ENCODE results near the gene KAT7.
A peak's percentile ranks its signal among the peaks of the same experiment; 100 is the strongest.

The KAT7 gene

GRCh38 chr17:49842846-49843245 is 54.4 kb downstream of the KAT7 start:
- DNase-seq (ENCODE audit: low read depth): no peak

DNA sequence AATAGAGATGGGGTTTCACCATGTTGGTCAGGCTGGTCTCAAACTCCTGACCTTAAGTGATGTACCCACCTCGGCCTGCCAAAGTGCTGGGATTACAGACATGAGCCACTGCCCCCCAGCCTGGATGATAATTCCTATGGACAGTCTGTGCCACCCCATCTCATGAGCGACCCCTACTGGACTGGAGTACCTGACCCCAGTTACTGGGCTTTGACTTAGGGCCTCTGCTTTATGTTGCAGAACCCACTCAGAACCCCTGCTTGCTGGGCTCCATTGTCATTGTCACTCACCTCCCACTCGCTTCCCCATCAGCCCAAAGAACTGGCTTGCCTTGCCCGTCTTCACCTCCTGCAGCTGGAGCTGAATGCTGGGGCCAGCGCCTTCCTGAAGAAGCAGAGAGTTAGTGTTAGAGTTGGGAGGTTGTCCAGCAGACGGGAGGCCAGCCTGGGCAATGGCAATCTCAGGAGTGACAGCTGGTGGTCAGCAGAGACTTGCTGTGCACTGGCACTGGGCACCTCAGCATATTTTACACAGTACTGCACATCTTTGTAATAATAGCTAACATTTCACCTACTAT is 55.4 kb downstream of the KAT7 start:
- no peak for DNase-seq (ENCODE audit: low read depth)

DNA sequence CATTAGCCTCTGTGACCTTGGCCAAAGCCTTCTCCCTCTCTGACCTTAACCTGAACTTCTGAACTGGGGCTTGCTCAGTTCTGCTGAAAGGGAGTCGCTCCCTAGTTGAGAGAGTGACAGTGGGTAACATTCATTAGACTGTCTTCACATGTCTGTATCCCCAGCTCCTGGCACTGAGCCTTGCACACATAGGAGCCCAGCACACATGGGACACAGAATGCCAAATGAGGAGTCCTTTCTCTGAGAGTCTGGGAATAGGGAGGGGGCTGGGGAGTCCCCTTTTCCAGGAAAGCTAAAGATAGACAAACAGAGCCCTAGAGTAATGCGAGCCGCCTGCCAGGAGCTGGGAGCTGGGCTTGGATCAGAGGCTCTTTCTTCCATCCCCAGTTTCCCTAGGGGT is 56.8 kb downstream of the KAT7 start:
- no peak for DNase-seq (ENCODE audit: low read depth)

DNA sequence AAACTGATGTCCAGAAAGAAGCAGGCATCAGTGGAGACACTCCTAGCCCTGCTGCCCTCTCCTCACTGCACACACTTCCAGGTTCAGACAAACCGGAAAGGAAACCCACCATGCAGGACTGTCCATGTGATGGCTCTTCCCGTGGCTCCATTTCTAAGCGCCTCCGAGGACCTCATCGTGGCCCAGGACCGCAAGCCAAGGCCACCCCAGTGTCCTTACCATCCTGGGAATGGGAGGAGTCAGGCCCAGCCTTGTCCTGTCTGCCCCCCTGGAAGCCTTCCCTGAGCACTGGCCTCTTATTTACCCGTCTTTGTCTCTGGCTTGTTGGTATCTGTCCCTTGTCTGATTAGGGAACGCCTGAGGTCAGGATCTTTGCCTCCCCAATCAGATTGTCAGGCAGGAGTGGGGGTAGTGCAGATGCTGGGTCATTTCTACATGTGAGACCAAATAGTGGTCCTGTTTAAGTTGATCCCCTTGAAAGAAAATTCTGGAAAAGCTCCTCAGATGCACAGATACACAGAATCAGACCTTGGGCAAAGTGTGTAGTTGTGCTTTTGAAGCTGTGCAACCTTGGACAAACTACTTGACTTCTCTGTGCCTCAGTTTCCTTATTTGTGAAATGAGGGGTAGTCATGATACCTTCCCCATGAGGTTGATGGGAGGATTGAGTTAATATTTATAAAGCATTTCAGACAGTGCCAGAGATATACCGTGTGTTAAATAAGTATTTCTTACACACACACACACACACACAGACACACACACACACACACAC is 58.6 kb downstream of the KAT7 start:
- DNase-seq (ENCODE audit: low read depth): no peak

- DNase-seq (ENCODE audit: low read depth): no peak
These were observed 59.6 kb downstream of the KAT7 start, which contains the start of gene TAC4 for GRCh38 chr17:49848019-49848473. Gene TAC4 (minus strand): TSS chr17:49848069. CDS start chr17:49848017, 52 bp downstream.

DNA sequence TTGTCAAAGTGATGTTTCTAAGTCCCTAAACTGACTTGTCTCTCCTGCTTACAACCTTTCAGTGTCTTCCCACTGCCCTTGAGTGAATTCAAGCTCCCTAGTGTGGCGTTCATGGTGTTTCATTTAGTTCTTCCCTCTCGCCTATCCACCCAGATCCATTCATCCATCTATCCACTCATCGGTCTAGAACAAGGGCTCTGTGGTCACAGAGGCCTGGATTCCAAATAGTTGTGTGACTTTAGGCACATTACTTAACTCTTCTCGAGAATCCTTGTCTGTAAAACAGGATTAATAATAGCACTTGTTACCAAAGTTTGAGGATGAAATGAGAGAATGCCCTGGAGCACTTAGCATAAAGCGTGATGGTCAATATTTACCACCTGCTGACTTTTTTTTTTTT is 60.3 kb downstream of the KAT7 start:
- DNase-seq (ENCODE audit: low read depth): no peak

GRCh38 chr17:49850218-49850610 is 61.7 kb downstream of the KAT7 start:
- no peak for DNase-seq (ENCODE audit: low read depth)

GRCh38 chr17:49850772-49851386 is 62.4 kb downstream of the KAT7 start:
- DNase-seq (ENCODE audit: low read depth): no peak

DNA sequence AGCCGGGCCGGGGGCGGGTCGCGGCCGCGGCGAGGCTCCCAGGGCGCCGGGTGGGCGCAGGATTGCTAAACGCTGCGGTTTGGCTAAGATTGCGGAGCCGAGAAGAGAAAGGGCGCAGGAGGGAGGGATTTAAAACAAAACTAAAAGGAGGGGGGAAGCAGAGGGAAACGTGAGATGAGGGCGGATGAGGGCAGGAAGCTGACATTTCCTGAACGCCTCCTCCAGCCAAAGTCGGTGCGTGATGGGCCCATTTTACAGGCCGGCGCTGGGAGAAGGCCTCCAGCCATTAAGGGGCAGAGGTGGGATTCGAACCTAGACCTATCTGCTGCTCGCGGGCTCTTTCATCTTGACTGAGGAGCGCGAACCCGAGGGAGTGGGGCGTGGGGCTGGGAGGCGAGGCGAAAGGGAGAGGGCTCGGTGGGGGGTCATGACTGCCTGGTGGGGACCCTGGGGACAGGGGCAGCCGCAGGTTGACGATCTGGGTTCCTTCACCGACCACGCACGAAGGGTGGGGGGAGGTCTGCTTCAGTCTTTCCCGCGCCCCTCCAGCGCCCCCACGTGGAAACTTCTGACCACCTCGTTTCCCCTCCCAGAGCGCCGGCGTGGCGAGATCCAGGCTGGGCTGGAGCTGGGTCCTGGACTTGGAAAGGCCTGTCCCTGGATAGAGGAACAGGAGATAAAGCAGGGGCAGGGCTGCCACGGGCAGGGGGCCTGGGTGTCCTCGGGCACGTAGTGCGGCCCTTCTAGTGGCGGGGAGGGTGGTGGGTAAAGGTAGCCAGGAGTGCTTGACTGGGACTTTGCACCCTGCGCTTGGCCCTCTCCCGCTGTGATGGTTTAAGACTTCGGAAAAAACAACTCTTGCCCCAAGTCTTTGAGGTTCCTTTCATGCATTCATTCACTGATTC is 63.2 kb downstream of the KAT7 start:
- peak; percentile 52 for DNase-seq (ENCODE audit: low read depth)

DNA sequence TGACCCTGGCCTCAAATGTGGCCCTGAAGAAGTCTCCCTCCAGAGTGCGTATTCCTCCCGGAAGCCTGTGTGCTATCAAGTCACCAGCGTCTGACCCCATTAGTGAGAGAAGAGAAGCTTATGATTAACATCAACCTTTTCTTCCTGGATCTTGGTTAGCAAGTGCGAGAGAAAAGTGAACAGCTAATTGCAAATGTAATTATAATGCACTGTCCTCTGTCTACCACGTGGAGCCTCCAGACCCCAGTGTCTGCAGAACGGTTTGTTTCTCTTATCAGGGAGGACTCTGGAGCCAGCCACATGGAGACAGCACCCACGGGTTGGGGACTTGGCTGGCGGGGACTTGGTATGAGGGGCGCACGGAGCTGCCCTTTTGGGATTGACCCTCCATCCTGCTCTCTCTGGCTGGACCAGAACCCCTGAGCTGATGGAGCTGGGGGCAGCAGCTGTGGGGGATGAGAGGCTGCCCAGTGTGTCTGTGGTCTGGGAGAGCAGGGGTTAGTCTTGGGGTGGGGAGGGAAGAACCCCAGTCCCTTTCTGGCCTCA is 65.1 kb downstream of the KAT7 start:
- DNase-seq (ENCODE audit: low read depth): no peak

DNA sequence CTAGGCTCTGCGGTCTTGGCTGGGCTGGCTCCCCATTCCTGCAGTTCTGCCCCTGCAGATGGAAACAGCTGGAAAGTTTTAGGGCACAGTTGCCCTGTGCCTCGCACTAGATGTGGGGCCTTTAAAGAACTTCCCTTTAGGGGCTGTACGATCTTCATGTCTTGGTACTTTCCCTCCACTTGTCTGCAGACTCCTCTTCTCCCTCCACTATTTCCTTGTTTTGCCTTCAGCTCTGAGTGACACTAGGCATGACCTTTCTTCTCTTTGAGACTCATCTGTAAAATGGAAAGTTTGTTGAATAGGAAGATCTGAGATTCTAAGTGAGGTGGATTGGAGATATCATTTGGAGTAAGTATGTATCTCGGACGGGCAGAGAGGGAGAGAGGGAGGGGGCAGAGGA is 65.6 kb downstream of the KAT7 start:
- no peak for DNase-seq (ENCODE audit: low read depth)

DNA sequence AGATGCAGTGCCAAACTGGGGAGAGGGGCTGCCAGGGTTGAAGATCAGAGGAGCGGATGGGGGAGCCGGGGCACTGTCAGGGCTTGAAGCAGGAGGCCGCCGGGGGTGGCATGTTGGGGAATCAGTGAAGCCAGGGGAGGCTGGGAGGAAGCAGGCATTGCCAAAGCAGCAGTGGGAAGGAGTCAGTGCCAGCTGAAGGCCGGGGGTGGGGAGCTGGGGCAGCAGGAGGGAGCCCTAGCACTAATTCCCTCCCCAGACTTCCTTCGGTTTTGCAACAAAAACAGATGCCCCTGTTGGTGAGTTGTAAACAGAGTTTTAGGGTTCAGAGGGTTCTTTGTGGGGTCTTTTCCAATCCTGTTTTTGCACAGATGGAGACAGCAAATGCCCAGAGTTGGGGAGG is 70.3 kb downstream of the KAT7 start:
- DNase-seq (ENCODE audit: low read depth): no peak

DNA sequence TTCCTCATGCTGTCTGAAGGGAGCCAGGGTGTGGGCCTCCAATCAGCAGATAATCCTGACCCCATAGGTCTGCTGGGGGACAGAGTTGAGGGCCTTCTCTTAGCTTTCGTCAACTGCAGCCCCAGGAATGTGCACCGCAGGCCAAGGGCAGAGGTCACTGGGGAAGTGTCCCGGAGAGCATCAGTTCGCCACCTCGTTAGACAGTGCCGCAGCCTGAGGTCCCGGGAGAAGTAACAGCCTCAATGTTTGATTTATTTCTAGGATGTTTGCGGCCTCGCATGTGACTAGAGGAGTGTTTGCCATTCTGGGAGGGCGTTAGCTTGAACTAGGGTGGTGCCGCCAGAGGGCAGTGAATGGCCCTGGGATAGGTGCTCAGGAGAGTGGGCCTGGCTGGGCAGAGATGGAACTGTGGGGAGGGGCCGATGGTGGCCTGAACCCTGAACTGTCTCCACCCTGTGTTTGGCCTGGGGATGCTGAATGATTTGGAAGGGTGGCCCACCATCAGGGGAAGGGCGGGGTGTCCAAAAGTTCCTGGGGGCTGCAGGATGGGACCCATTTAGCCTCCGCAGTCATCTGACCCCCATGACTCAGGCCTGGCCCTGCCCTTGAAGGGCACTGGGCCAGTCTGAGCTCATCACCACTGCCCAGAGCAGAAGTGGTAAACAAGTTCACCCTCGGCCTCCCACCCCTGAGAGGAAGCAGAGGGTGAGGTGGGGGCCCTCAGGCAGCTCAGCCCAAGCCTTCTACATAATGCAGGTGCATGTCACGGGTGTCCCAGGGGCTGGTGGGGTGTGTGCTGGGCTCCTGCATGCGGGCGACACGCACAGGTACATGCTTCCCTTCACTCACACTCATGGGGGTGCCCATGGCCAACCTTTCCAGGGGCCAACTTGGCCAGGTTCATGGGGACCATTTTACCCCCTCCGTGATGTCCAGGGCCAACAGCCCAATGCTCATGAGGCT is 71.8 kb downstream of the KAT7 start:
- no peak for DNase-seq (ENCODE audit: low read depth)

DNA sequence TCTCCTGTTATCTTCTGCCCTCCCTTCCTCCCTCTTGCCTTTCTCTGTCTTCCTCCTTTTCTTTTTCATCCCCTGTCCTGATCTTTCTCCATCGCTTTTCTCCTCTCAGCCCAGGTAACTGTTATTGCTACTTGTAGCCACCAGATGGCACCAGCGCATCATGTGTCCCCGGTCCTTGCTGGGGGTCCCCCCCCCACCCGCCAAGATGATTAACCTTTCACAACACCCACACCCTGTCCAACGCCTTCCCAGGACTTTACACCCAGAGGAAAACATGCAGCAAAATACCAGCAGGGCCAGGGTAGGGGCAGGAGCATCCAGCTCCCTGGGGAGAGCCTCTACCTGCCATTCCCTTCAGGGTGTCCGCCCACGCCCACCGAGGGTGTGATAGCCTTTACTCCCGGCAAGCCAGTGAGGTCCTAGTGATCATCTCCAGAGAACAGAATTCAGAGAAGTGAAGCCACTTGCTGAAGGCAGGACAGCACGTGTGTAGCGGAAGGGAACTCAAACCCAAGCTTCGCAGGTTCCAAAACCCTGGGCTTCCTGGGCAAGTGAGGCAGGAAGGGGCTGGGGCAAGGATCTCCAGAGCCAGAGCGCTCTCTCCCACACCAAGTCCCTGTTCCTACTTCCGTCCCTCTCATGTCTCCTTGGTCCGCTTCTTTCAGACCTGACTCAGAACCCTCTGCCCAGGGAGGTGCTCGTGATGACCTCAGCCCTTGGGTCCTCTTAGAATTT is 72.8 kb downstream of the KAT7 start:
- no peak for DNase-seq (ENCODE audit: low read depth)

GRCh38 chr17:49862781-49863331 is 74.4 kb downstream of the KAT7 start:
- DNase-seq (ENCODE audit: low read depth): no peak

DNA sequence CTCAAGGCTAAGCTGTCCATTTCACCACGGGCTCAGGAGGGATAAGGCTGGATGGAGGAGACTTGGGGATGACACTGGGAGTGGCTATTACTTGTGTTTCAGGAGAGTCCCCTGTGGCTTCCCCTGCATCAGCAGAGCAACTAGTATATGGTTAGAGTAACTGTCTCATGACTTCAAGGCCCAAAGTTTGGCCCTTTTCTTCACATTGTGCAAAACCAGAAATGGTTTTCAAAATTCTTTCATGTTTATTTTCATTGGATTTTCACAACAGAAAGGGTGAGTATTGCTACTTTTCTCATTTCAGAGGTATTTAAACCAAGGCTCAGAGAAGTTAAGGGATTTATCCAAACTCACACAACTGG is 77.5 kb downstream of the KAT7 start:
- no peak for DNase-seq (ENCODE audit: low read depth)

DNA sequence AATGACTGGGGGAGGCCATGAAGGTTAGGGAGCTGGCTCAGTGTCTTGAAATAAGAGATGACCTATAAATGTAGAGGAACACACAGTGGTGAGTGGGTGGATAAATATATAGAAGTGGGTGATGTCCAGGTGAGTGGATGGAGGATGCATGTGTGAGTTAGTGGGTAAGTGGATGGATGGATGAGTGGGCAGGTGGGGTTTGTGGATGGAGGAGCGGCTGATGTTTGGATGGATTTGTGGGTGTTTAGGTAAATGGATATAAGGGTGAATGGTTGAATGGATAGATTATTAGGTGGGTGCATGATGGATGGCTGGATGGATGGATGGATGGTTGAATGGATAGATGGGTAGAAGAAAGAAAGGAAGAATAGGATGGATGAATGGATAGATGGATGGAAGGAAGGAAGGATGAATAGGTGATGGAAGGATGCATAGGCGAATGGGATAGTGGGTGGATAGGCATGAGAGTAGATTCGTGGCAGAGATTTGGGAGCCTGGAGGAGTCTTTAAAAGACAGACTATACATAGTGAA is 78.5 kb downstream of the KAT7 start:
- DNase-seq (ENCODE audit: low read depth): no peak

GRCh38 chr17:49869038-49869374 is 80.5 kb downstream of the KAT7 start:
- DNase-seq (ENCODE audit: low read depth): no peak

DNA sequence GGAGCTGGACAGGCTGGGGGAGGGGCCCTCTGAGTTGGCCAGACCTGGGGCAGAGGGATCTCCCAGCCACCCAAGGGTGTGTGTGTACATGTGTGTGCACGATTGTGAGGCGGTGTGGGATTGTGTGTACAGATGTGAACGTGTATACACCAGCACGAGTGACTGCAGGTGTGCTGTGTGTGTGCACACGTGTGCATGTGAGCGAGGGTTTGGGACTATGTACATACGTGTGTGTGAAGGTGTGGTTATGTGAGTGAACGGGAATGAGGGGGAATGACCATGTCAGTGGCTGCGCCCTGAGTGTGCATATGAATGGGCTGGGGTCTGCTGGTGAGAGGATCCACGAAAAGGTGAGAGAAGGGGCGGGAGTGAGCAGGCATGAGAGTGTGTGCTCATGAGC is 81.8 kb downstream of the KAT7 start:
- DNase-seq (ENCODE audit: low read depth): no peak

DNA sequence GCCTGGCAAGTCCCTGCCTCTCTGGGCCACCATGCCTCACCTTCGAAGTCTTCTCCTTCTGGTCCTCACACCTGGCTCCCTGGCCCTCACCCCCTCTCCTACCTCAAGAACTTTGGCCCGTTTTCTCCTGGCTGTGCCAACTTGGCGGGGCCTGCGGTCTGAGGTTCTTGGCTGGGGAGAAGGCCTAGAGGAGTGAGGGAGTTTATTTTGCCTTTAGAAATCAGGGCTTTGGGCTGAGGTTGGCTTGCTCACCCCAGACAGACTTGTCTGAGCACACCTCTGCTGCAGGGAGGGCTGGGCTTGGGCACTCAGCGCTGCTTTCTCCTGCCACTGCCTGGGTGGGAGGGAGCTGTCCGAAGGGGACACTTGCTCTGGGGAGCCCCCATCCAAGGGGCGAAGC is 82.7 kb downstream of the KAT7 start:
- no peak for DNase-seq (ENCODE audit: low read depth)

All from stromal cell of bone marrow (primary cell).